ENCODE measurements around the gene ACAD11.

DNA sequence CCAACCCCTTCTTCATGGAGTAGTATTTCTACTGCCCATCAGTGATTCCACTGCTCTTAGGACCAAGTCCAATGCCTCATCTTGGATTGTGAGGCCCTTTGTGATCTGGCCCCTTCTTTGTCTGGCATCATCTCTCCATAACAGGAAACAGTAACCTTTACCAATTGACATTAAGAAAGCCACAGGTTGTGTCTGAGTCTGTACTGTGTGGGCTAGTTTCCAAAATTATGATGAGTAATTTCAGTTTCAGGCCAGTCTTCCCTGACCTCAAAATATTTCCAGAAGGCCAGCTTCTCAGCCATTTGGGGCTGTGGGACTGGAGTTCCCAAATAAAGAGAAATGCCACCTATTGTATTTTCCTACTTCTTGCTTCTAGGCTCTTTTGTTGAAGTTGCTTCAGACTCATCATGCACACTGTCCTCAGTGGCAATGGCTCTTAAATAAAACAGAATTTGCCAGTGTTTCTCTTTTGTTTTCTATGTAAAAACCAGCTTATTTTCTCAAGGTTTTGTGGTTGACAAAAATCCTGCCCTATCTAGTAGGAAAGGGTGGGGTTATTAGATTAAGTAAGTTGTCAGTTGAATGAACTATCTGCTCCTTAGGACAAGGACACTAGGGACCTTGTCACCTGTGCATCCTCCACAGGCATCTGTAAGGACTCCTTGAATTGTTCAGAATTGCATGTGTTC lies 109.6 kb downstream of the ACAD11 start:
- TF ChIP-seq, protein P1, sequence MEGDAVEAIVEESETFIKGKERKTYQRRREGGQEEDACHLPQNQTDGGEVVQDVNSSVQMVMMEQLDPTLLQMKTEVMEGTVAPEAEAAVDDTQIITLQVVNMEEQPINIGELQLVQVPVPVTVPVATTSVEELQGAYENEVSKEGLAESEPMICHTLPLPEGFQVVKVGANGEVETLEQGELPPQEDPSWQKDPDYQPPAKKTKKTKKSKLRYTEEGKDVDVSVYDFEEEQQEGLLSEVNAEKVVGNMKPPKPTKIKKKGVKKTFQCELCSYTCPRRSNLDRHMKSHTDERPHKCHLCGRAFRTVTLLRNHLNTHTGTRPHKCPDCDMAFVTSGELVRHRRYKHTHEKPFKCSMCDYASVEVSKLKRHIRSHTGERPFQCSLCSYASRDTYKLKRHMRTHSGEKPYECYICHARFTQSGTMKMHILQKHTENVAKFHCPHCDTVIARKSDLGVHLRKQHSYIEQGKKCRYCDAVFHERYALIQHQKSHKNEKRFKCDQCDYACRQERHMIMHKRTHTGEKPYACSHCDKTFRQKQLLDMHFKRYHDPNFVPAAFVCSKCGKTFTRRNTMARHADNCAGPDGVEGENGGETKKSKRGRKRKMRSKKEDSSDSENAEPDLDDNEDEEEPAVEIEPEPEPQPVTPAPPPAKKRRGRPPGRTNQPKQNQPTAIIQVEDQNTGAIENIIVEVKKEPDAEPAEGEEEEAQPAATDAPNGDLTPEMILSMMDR (conservative IDR thresholded peaks at IDR 0.05 in 1 of 2, IDR thresholded peaks at IDR 0.05 in 1 of 2; ENCODE audit: extremely low read depth in 1 of 2, insufficient read depth in 1 of 2, low read depth in 1 of 2, low read length in 2 of 2), result no peak
- no peak for TF ChIP-seq EZH2 (IDR thresholded peaks at IDR 0.05; ENCODE audit: borderline replicate concordance, low read length)

All from mammary epithelial cell (primary cell).